Calu3 (cell line): ENCODE data around the gene P2RX1. TPM values are rescaled to one million over a fixed set of nuclear protein-coding genes. Genes with fewer than 3 reads are reported as not detected.

ENCODE experiments used
- BruUV-seq: library from RNA; stranded (reverse); fragments of 400-500 nt; replicated peaks from 2 replicates; lab custom pipeline; 2021; lab: Mats Ljungman, UMichigan
- CTCF ChIA-PET: fragments of 300-600 bp; sonication (Branson Sonifier 250); formaldehyde crosslinking; loops from one replicate; lab custom pipeline; 2022; ENCODE audit warnings: antibody characterized with exemption; lab: Charles Lee
- DNase-seq: peaks from one replicate; pipeline ENCODE4 v3.0.0; 2022
- H3K27ac Mint-ChIP-seq: one replicate; pipeline ENCODE4 v1.8.0; 2022; ENCODE audit warnings: mixed read lengths; ENCODE audit not compliant: unreplicated experiment
- H3K27me3 Mint-ChIP-seq: one replicate; pipeline ENCODE4 v1.8.0; 2022; ENCODE audit warnings: mixed read lengths; ENCODE audit not compliant: unreplicated experiment
- H3K36me3 Mint-ChIP-seq: one replicate; pipeline ENCODE4 v1.8.0; 2022; ENCODE audit warnings: mild to moderate bottlenecking, moderate library complexity, mixed read lengths; ENCODE audit not compliant: insufficient read depth, unreplicated experiment
- H3K4me1 Mint-ChIP-seq: one replicate; pipeline ENCODE4 v1.8.0; 2022; ENCODE audit warnings: mild to moderate bottlenecking, low read depth, mixed read lengths; ENCODE audit not compliant: unreplicated experiment
- H3K4me3 Mint-ChIP-seq: one replicate; pipeline ENCODE4 v1.8.0; 2022; ENCODE audit warnings: mild to moderate bottlenecking, low read depth, moderate library complexity, mixed read lengths; ENCODE audit not compliant: unreplicated experiment
- H3K9me3 Mint-ChIP-seq: one replicate; pipeline ENCODE4 v1.8.0; 2022; ENCODE audit warnings: low read depth, mixed read lengths; ENCODE audit not compliant: unreplicated experiment
- CTCF ChIP-seq: fragments of 200-600 bp; IDR thresholded peaks from one replicate; pipeline ENCODE4 v1.8.0; 2022; ENCODE audit warnings: antibody characterized with exemption; ENCODE audit not compliant: unreplicated experiment
- intact Hi-C: fragments of 100-400 bp; cut with micrococcal nuclease; formaldehyde crosslinking; loops from one replicate; pipeline ENCODE4 v1.10.0; 2022; ENCODE audit not compliant: unreplicated experiment
- total RNA-seq: library from RNA; stranded (reverse); gene quantifications from 2 replicates; pipeline ENCODE4 v1.2.3, GENCODE V29; 2022

The P2RX1 gene
- total RNA-seq, 1 experiment from 2014 or later: not detected

- no peak for DNase-seq
- Mint-ChIP-seq H3K27ac (no peak overlapping the region), H3K4me3 (no peak overlapping the region), H3K9me3 (no peaks in the 10 kb centered on the region), H3K36me3 (no peaks in the 10 kb centered on the region), H3K4me1 (no peaks in the 10 kb centered on the region), H3K27me3 (no peaks in the 10 kb centered on the region)
- BruUV-seq: no TSS peak
- intact Hi-C loops: no loop called here
- no peak for TF ChIP-seq CTCF
- CTCF ChIA-PET: no interaction called here
Measured at GRCh38 chr17:3947318-3947810, 31.1 kb upstream of the P2RX1 start.

GRCh38 chr17:3946711-3947235 is 30.5 kb upstream of the P2RX1 start:
- no peak for TF ChIP-seq CTCF
- Mint-ChIP-seq H3K27ac (no peak overlapping the region), H3K4me1 (no peaks in the 10 kb centered on the region), H3K27me3 (no peaks in the 10 kb centered on the region), H3K36me3 (no peaks in the 10 kb centered on the region), H3K9me3 (no peaks in the 10 kb centered on the region), H3K4me3 (no peak overlapping the region)
- intact Hi-C loops: no loop called here
- no peak for DNase-seq
- CTCF ChIA-PET: interaction anchor here (1.1 kb wide), 1 partner anchor 103 kb away, joined by 3 read pairs; no protein-coding TSS in a partner anchor
- no TSS peak for BruUV-seq

- no peaks in the 10 kb centered on the region for H3K4me1 Mint-ChIP-seq
- no peak for TF ChIP-seq CTCF
- no TSS peak for BruUV-seq
- no peaks in the 10 kb centered on the region for H3K9me3 Mint-ChIP-seq
- intact Hi-C loops: no loop called here
- no peak for DNase-seq
- no peaks in the 10 kb centered on the region for H3K36me3 Mint-ChIP-seq
- no peaks in the 10 kb centered on the region for H3K27me3 Mint-ChIP-seq
- no peak overlapping the region for H3K4me3 Mint-ChIP-seq
- H3K27ac Mint-ChIP-seq: no peak overlapping the region
- CTCF ChIA-PET: no interaction called here
Measured at GRCh38 chr17:3944485-3945388, 28.5 kb upstream of the P2RX1 start.

- Mint-ChIP-seq H3K36me3 (no peaks in the 10 kb centered on the region), H3K27ac (no peak overlapping the region), H3K4me1 (no peaks in the 10 kb centered on the region), H3K4me3 (no peak overlapping the region), H3K9me3 (no peaks in the 10 kb centered on the region), H3K27me3 (no peaks in the 10 kb centered on the region)
- TF ChIP-seq CTCF: no peak
- no peak for DNase-seq
- BruUV-seq: no TSS peak
- intact Hi-C loops: no loop called here
- CTCF ChIA-PET: no interaction called here
Measured at GRCh38 chr17:3943240-3943891, 27.1 kb upstream of the P2RX1 start.
